PFSK-1 (cell line): ENCODE measurements around the gene FASN.

Experiments
- POLR2AphosphoS5 ChIP-seq: IDR thresholded peaks from 2 replicates; pipeline ENCODE4 v1.6.1; 2012; ENCODE audit warnings: low read depth, mild to moderate bottlenecking, control low read depth, low read length, moderate library complexity
- REST ChIP-seq, 2 experiments: IDR thresholded peaks; 2 replicates each; pipeline versions ENCODE4 v1.6.1 to v1.8.0; 2011 to 2012; ENCODE audit warnings: low read depth in 2 of 2, low read length in 2 of 2, control low read depth in 1 of 2, inconsistent platforms in 1 of 2, mild to moderate bottlenecking in 1 of 2, moderate library complexity in 1 of 2; ENCODE audit not compliant: insufficient read depth in 1 of 2
- SIN3A ChIP-seq: IDR thresholded peaks from 2 replicates; pipeline ENCODE4 v1.6.1; 2012; ENCODE audit warnings: mild to moderate bottlenecking, low read length, moderate library complexity, borderline replicate concordance; ENCODE audit not compliant: insufficient read depth
- TAF1 ChIP-seq: IDR thresholded peaks from 2 replicates; pipeline ENCODE4 v1.6.1; 2012; ENCODE audit warnings: low read length, control low read depth, borderline replicate concordance; ENCODE audit not compliant: insufficient read depth

DNA sequence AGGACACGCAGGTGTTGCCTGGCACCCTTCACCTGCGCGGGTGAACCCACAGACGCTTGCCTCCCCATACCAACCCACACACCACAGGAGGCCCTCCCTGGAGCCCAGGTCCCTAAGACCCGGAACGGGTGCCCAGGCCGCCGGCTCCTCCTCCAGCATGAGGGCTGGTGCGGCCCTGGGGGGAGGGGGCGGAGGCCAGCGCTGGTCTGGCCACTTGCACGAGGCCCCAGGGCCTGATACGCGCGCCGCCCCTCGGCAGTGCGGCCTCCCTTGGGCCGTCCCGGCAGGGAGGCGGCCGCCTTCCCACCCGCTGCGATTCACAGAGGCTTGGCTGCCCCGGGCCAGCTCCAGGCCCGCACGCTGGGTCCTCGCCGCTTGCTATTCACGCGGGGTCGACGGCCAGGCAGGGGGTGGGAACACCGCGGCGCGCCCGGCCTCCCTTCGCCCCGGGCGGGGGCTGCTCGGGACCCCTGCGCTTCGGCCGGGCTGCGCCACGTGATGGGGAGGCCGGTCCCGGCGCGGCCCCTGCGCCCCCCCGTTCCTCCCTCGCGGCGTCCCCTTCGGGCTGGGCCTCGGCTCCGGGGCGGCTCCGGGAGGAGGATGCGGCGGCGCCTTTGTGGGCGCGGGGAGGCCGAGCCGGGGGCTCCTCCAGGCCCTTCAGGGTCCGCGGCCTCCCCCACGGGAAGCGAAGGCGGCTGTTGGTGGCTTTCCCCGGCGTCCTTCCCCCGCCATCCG lies 685 bp downstream of the FASN start:
- TF ChIP-seq POLR2AphosphoS5 (no peak), SIN3A (0 out of 2 replicates have a peak, but pooled peaks have one; percentile 29), REST (IDR thresholded peaks at IDR 0.05; ENCODE audit: insufficient read depth in 1 of 2, low read depth in 2 of 2, low read length in 2 of 2) (no peak), TAF1 (no peak)
